ENCODE data around the gene EIF4A3. TPM values are rescaled to one million over a fixed set of nuclear protein-coding genes. Genes with fewer than 3 reads are reported as not detected.

The EIF4A3 gene
- total RNA-seq, 4 donors from 2014 or later, result 34.5 to 69.0 (median 59.2) TPM

DNA sequence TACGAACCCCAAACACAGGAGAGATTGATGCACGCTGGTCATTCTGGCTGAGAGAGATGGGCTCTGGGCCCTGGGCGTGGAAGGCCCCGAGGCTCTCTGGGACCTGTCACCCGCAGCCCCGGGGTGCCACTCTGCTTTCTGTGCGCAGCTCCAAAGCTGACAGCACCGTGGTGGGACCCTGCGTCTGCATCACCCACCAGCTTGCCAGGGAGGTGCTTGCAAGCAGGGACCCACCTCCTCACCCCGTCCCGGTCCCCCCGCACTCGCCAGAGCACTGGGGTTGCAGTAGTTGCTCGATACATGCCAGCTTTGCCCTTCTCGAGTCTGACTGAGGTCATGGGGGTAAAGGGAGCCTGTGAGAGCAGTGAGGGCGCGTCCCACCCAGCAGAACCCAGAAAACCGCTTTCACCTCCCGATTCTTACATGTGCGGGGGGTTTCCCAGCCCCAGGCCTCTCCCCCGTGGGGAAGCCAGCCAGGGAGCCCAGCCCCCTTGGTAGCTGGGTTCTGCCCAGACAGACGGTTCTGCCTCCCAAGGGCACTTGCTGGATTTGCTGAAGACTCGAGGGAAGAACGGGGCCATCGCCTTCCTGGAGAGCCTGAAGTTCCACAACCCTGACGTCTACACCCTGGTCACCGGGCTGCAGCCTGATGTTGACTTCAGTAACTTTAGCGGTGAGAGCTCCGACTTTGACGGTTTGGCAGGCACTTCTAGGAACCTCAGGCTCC, 35.4 kb upstream of the EIF4A3 start:
- TF ChIP-seq POLR2A (IDR thresholded peaks at IDR 0.05), result no peak
- no peak for TF ChIP-seq CTCF (IDR thresholded peaks at IDR 0.05)
- TF ChIP-seq EP300 (IDR thresholded peaks at IDR 0.05), result no peak
- Histone ChIP-seq H3K36me3 (no peaks in the 10 kb centered on the region), H3K27ac (no peak overlapping the region), H3K4me1 (peaks cover 0 to 4% (median 0%) of the 10 kb centered on the region in 4 donors), H3K4me3 (no peak overlapping the region), H3K27me3 (no peaks in the 10 kb centered on the region), H3K9me3 (no peaks in the 10 kb centered on the region)
- DNase-seq (ENCODE audit: low spot score in 2 of 2), result no peak
- 88 to 90% methylated on average over 17 to 30 of the region's 30 CpGs for WGBS, 2 donors

GRCh38 chr17:80181431-80181830, 34.5 kb upstream of the EIF4A3 start:
- Histone ChIP-seq H3K4me3 (no peak overlapping the region), H3K36me3 (no peaks in the 10 kb centered on the region), H3K27ac (no peak overlapping the region), H3K4me1 (no peaks in the 10 kb centered on the region), H3K27me3 (no peaks in the 10 kb centered on the region), H3K9me3 (no peaks in the 10 kb centered on the region)
- DNase-seq (ENCODE audit: low spot score in 2 of 2), result no peak
- WGBS, 2 donors, result 83 to 93% methylated on average over 12 to 17 of the region's 17 CpGs
- no peak for TF ChIP-seq EP300 (IDR thresholded peaks at IDR 0.05)
- no peak for TF ChIP-seq POLR2A (IDR thresholded peaks at IDR 0.05)
- TF ChIP-seq CTCF (IDR thresholded peaks at IDR 0.05), result no peak

DNA sequence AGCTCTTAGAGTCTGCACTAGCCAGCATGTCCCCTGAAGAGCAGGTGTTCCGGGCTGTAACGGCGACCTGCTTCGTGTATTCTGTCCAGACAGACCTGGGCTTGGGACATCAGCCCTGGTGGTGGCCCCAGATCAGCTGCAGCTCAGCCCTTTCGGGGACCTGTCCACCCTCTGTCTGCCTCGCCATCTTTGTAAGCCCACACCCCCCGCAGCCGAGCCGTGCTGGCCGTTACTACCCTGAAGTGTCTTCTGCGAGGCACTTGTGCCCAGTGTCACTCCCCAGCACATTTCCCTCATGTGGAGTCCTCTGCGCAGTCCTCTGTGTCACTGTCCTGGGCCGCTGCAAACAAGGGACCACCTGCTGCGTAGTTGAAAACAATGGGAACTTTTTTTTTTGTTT, 33.3 kb upstream of the EIF4A3 start:
- Histone ChIP-seq H3K36me3 (no peaks in the 10 kb centered on the region), H3K27ac (no peak overlapping the region), H3K4me1 (peaks cover 0 to 5% (median 0%) of the 10 kb centered on the region in 4 donors), H3K27me3 (no peaks in the 10 kb centered on the region), H3K4me3 (no peak overlapping the region), H3K9me3 (no peaks in the 10 kb centered on the region)
- 85 to 87% methylated on average over 13 to 14 of the region's 14 CpGs for WGBS, 2 donors
- DNase-seq (ENCODE audit: low spot score in 2 of 2), result no peak
- TF ChIP-seq POLR2A (IDR thresholded peaks at IDR 0.05), result no peak
- no peak for TF ChIP-seq EP300 (IDR thresholded peaks at IDR 0.05)
- TF ChIP-seq CTCF (IDR thresholded peaks at IDR 0.05), result no peak

DNA sequence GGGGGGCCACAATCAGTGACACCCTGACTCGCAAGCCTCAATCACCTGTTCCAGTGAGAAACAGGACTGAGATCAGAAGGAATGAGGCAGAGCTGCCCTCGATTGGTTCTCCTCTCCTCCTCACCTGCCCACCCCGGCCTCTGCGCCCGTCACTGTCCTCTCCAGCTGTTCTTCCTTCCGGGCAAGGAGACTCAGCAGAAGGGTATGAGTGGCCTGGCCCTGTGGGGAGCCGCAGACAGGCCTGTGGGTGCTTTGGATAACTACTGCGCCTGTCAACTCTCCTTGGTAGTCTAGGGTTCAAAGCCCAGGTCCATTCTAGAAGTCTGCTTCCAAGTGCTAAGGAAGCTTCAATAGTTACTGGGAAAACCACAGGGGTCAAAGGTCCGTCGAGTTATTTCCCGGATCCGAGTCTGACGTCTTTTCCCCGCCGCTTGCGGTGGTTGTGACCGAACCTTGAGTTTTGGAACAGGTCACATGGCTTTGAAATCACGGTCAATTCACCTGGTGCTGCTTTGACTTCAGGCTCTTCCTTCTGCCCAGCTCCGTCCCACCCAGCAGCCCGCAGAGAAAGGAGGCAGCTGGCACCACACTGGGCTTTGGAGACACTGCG, 31.2 kb upstream of the EIF4A3 start:
- H3K27me3 ChIP-seq, result no peaks in the 10 kb centered on the region
- no peaks in the 10 kb centered on the region for H3K9me3 ChIP-seq
- TF ChIP-seq POLR2A (IDR thresholded peaks at IDR 0.05), result no peak
- TF ChIP-seq CTCF (IDR thresholded peaks at IDR 0.05), result no peak
- TF ChIP-seq EP300 (IDR thresholded peaks at IDR 0.05), result no peak
- no peak for DNase-seq (ENCODE audit: low spot score in 2 of 2)
- H3K4me3 ChIP-seq, result no peak overlapping the region
- 79 to 80% methylated on average over 21 of the region's 21 CpGs for WGBS, 2 donors
- H3K4me1 ChIP-seq, result peaks cover 0 to 6% (median 0%) of the 10 kb centered on the region in 4 donors
- H3K27ac ChIP-seq, result no peak overlapping the region
- H3K36me3 ChIP-seq, result no peaks in the 10 kb centered on the region

GRCh38 chr17:80176757-80177156, 29.8 kb upstream of the EIF4A3 start:
- Histone ChIP-seq H3K36me3 (no peaks in the 10 kb centered on the region), H3K27me3 (no peaks in the 10 kb centered on the region), H3K4me1 (peaks cover 0 to 6% (median 0%) of the 10 kb centered on the region in 4 donors), H3K27ac (no peak overlapping the region), H3K4me3 (no peak overlapping the region), H3K9me3 (no peaks in the 10 kb centered on the region)
- TF ChIP-seq POLR2A (IDR thresholded peaks at IDR 0.05), result no peak
- no peak for TF ChIP-seq EP300 (IDR thresholded peaks at IDR 0.05)
- no peak for TF ChIP-seq CTCF (IDR thresholded peaks at IDR 0.05)
- DNase-seq (ENCODE audit: low spot score in 2 of 2), result no peak
- 87 to 92% methylated on average over 11 of the region's 11 CpGs for WGBS, 2 donors

Data from tibial nerve (tissue), 4 donors.